ENCODE measurements around the gene NAP1L1. TPM values are rescaled to one million over a fixed set of nuclear protein-coding genes. Genes with fewer than 3 reads are reported as not detected.

Gene NAP1L1
- total RNA-seq, 1 donor from 2014 or later = 552 TPM

- Mint-ChIP-seq H3K4me3 (ENCODE audit: unreplicated experiment) (no peak overlapping the region), H3K27me3 (ENCODE audit: unreplicated experiment) (no peaks in the 10 kb centered on the region), H3K36me3 (ENCODE audit: unreplicated experiment) (no peaks in the 10 kb centered on the region), H3K27ac (ENCODE audit: unreplicated experiment) (no peak overlapping the region), H3K9me3 (ENCODE audit: unreplicated experiment) (peaks cover 4% of the 10 kb centered on the region), H3K4me1 (ENCODE audit: unreplicated experiment) (peaks cover 31% of the 10 kb centered on the region)
- TF ChIP-seq CTCF (IDR thresholded peaks at IDR 0.05) = no peak
- no peak for DNase-seq (ENCODE audit: extremely low spot score, unreplicated experiment)
Observed at GRCh38 chr12:76007640-76008039, 76.8 kb downstream of the NAP1L1 start.

GRCh38 chr12:76006028-76006925 is 78.2 kb downstream of the NAP1L1 start:
- Mint-ChIP-seq H3K9me3 (ENCODE audit: unreplicated experiment) (peaks cover 4% of the 10 kb centered on the region), H3K4me1 (ENCODE audit: unreplicated experiment) (peaks cover 20% of the 10 kb centered on the region), H3K36me3 (ENCODE audit: unreplicated experiment) (no peaks in the 10 kb centered on the region), H3K27ac (ENCODE audit: unreplicated experiment) (no peak overlapping the region), H3K4me3 (ENCODE audit: unreplicated experiment) (no peak overlapping the region), H3K27me3 (ENCODE audit: unreplicated experiment) (no peaks in the 10 kb centered on the region)
- no peak for TF ChIP-seq CTCF (IDR thresholded peaks at IDR 0.05)
- DNase-seq (ENCODE audit: extremely low spot score, unreplicated experiment) = no peak

- H3K4me1 Mint-ChIP-seq (ENCODE audit: unreplicated experiment) = peaks cover 5% of the 10 kb centered on the region
- peaks cover 4% of the 10 kb centered on the region for H3K9me3 Mint-ChIP-seq (ENCODE audit: unreplicated experiment)
- TF ChIP-seq CTCF (IDR thresholded peaks at IDR 0.05) = no peak
- no peaks in the 10 kb centered on the region for H3K27me3 Mint-ChIP-seq (ENCODE audit: unreplicated experiment)
- H3K4me3 Mint-ChIP-seq (ENCODE audit: unreplicated experiment) = no peak overlapping the region
- no peak overlapping the region for H3K27ac Mint-ChIP-seq (ENCODE audit: unreplicated experiment)
- no peaks in the 10 kb centered on the region for H3K36me3 Mint-ChIP-seq (ENCODE audit: unreplicated experiment)
- DNase-seq (ENCODE audit: extremely low spot score, unreplicated experiment) = no peak
Observed at GRCh38 chr12:76003355-76003638, 81.2 kb downstream of the NAP1L1 start.

GRCh38 chr12:76002598-76003354 is 81.7 kb downstream of the NAP1L1 start:
- no peak overlapping the region for H3K27ac Mint-ChIP-seq (ENCODE audit: unreplicated experiment)
- no peak for TF ChIP-seq CTCF (IDR thresholded peaks at IDR 0.05)
- no peak overlapping the region for H3K4me3 Mint-ChIP-seq (ENCODE audit: unreplicated experiment)

More at GRCh38 chr12:76002598-76003354, 81.7 kb downstream of the NAP1L1 start:
- H3K36me3 Mint-ChIP-seq (ENCODE audit: unreplicated experiment) = no peaks in the 10 kb centered on the region
- DNase-seq (ENCODE audit: extremely low spot score, unreplicated experiment) = no peak
- peaks cover 7% of the 10 kb centered on the region for H3K4me1 Mint-ChIP-seq (ENCODE audit: unreplicated experiment)
- peaks cover 4% of the 10 kb centered on the region for H3K9me3 Mint-ChIP-seq (ENCODE audit: unreplicated experiment)
- H3K27me3 Mint-ChIP-seq (ENCODE audit: unreplicated experiment) = no peaks in the 10 kb centered on the region

Measured in osteocyte (in vitro differentiated cells).